ENCODE data around the gene MACROD2.

DNA sequence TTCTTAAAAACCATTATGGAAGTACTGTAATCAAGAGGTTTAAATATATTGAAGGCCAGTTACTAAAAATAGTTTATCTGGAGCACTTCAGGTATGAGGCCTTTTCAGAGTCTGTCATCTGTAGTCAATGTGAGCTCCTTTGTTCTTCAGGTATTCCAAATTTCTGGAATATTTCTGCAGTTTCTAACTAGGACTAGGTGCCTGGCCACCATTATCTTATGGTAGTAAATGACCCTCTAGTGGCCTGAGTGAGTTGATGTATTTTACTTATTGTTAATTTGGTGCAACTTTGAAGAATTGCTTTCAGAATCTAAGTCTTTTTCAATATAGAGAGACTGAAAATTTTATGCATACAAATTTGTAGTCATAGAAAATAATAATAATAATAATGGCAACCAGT lies 437.3 kb downstream of the MACROD2 start:
- TF ChIP-seq, protein P1, sequence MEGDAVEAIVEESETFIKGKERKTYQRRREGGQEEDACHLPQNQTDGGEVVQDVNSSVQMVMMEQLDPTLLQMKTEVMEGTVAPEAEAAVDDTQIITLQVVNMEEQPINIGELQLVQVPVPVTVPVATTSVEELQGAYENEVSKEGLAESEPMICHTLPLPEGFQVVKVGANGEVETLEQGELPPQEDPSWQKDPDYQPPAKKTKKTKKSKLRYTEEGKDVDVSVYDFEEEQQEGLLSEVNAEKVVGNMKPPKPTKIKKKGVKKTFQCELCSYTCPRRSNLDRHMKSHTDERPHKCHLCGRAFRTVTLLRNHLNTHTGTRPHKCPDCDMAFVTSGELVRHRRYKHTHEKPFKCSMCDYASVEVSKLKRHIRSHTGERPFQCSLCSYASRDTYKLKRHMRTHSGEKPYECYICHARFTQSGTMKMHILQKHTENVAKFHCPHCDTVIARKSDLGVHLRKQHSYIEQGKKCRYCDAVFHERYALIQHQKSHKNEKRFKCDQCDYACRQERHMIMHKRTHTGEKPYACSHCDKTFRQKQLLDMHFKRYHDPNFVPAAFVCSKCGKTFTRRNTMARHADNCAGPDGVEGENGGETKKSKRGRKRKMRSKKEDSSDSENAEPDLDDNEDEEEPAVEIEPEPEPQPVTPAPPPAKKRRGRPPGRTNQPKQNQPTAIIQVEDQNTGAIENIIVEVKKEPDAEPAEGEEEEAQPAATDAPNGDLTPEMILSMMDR (IDR thresholded peaks at IDR 0.05): no peak
- TF ChIP-seq POLR2A (IDR thresholded peaks at IDR 0.05): no peak

Data from body of pancreas (tissue), 4 donors.